ENCODE results near the gene EEF1A1.
"Not testable (repeated sequence)": the region's sequence is repeated elsewhere in the genome, so short reads cannot be mapped to it uniquely, and the experiment has no call there.

The EEF1A1 gene

GRCh38 chr6:73520688-73521350 lies at the start of gene EEF1A1:
Gene EEF1A1 (minus strand): TSS chr6:73521032. CDS start chr6:73520026, 1,006 bp downstream.
- DNase-seq = peak; percentile 100

- DNase-seq = no peak
Measured at GRCh38 chr6:73569121-73569520, 48.3 kb upstream of the EEF1A1 start.

GRCh38 chr6:73566954-73567591 lies 46.2 kb upstream of the EEF1A1 start:
- no peak for DNase-seq

DNA sequence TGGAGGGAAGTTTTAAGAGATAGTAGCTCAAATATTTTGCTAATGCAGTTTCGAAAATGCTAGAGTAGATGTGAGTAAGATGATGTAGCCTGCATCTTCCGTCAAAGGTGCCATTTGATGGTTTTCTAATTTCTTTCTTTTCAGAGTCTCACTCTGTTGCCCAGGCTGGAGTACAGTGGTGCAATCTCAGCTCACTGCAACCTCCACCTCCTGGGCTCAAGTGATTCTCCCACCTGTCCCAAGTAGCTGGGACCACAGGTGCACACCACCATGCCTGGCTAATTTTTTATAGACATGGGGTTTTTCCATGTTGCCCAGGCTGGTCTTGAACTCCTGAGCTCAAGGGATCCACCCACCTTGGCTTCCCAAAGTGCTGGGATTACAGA lies 45.6 kb upstream of the EEF1A1 start:
- DNase-seq = not testable (repeated sequence)

- DNase-seq = peak; percentile 52
Measured at GRCh38 chr6:73565767-73566485, 45.1 kb upstream of the EEF1A1 start.

DNA sequence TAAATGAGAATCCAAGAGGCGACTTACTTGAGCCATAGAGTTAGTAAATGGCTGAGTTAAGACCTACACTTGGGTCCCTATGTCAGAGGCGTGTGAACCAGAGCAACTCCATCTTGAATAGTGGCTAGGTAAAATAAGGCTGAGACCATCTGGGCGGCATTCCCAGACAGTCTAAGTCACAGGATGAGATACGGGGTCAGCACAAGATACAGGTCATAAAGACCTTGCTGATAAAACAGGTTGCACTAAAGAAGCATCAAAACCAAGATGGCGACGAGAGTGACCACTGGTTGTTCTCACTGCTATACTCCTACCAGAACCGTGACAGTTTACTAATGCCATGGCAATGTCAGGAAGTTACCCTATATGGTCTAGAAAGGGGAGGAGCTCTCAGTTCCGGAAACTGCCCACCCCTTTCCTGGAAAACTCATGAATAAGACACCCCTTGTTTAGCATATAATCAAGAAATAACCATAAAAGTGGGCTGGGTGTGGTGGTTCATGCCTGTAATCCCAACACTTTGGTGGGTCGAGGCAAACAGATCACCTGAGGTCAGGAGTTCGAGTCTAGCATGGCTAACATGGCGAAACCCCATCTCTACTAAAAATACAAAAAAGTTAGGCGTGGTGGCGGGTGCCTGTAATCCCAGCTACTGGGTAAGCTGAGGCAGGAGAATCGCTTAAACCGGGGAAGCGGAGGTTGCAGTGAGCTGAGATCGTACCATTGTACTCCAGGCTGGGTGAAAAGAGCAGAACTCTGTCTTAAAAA lies 43.9 kb upstream of the EEF1A1 start:
- no peak for DNase-seq

DNA sequence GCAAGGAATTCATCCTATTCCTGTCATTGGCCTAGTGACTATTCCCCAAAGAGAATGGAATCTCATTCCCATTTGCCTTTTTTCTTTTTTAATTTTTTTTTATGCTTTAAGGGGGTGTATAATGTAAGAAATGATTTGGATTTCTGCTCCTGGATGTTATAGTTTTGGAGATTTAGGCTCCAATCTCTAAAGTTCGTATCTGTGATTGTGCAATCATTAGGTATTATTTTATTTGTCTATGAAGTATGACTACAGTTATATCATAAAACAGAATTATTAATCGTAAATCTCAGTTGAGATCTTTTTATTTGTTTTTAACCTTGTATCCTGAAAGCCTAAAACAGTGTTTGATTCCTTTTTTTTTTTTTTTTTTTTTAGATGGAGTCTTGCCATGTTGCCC lies 41.7 kb upstream of the EEF1A1 start:
- no peak for DNase-seq

GRCh38 chr6:73560853-73561407 lies 40.1 kb upstream of the EEF1A1 start:
- DNase-seq = no peak

DNA sequence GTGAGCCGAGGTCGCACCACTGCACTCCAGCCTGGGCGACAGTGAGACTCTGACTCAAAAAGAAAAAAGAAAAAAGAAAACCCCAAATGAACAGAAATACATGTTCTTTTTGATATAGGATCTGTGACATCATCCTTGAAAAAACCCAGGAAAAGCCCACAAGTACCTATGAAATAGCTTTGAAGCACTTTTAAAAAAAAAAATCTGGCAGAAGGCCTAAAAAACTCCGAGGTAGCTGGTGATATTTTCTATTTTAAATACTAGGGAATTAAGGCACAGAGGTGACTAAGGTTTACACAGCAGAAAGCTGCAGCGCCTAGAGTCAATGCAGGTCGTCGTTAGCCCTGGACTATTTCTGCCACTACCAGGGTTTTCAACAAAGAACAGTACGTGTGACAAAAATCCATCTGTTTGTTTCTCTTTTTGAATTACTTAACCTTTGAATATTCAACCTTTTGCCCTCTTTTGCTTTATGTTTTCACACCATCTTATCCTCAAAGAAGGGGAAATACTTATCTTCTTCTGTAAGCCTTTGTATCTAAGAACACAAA lies 39.4 kb upstream of the EEF1A1 start:
- no peak for DNase-seq

DNA sequence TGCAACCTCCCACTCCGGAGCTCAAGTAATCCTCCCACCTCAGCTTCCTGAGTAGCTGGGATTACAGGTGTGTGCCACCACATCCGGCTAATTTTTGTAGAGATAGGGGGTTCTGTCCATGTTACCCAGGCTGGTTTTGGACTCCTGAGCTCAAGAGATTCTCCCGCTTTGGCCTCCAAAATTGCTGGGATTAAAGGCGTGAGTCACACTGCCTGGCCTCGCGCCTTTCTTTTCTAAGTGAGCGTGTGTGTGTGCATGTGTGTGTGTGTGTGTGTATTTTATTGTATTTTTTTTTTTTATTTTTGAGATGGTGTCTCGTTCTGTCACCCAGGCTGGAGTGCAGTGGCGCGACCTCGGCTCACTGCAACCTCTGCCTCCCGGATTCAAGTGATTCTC lies 38.6 kb upstream of the EEF1A1 start:
- not testable (repeated sequence) for DNase-seq

DNA sequence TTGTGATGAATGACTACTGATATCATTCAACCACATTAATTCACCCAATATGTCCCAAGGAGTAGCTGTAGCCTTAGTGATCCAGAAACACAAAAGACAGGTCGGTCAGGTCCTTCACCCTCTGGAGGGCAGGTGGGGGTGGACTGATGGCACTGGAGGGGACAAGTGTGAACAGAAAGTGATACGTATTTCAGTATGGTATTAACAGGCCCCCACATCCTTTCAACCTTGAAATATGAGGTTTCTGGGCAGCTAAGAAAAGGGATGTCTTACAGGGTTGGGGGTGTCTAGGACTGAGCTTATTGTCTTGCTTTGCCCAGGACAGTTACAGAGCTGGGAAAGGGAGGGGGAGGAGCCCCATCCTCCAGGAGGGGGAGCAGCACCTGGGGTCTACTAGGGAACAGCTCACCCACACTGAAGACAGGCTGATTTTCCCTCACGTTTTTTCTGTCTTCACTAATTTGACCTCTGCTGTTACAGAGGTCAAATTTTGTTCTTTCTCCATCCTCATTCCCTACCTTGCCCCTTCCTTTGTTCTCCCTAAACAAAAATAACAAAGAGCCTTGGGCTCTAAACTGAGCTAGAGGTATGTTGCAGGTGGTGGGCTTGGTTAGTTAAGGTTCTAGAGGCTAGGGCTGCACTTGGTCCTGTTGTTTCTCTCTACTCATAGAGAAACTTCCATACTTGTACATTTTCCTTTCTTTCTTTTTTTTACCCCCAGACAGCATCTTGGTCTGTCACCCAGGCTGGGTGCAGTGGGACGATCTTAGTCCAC lies 38.0 kb upstream of the EEF1A1 start:
- no peak for DNase-seq

DNA sequence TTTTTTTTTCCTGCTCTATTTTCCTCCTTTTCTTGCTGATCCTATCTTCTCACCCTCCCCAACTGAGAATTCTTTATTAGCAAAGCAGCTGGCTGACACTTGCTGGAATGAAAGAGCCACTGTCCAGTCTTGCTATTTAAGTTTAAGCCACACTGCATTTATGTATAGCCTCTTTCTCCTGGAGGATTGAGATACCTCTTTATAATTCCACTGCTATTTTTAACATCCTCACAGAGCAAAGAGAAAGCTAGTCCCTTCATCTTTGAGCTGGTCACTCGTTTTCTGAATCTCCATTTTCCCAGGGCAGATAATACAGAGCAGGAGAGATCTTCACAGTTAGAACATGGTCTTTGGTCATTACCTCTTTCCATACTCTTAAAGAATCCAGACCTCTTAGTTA lies 36.0 kb upstream of the EEF1A1 start:
- no peak for DNase-seq

DNA sequence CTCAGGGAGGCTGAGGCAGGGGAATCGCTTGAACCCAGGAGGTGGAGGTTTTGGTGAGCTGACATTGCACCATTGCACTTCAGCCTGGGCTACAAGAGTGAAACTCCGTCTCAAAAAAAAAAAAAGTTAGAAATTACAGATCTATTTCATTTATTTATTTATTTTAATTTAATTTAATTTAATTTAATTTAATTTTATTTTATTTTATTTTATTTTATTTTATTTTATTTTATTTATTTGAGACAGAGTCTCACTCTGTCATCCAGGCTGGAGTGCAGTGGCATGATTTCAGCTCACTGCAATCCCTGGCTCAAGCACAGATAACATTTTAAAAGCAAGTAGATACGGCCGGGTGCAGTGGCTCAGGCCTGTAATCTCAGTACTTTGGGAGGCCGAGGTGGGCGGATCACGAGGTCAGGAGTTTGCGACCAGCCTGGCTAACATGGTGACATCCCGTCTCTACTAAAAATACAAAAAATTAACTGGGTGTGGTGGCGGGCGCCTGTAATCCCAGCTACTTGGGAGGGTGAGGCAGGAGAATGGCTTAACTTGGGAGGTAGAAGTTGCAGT lies 34.6 kb upstream of the EEF1A1 start:
- not testable (repeated sequence) for DNase-seq

GRCh38 chr6:73551115-73551514 lies 30.3 kb upstream of the EEF1A1 start:
- DNase-seq = not testable (repeated sequence)

DNA sequence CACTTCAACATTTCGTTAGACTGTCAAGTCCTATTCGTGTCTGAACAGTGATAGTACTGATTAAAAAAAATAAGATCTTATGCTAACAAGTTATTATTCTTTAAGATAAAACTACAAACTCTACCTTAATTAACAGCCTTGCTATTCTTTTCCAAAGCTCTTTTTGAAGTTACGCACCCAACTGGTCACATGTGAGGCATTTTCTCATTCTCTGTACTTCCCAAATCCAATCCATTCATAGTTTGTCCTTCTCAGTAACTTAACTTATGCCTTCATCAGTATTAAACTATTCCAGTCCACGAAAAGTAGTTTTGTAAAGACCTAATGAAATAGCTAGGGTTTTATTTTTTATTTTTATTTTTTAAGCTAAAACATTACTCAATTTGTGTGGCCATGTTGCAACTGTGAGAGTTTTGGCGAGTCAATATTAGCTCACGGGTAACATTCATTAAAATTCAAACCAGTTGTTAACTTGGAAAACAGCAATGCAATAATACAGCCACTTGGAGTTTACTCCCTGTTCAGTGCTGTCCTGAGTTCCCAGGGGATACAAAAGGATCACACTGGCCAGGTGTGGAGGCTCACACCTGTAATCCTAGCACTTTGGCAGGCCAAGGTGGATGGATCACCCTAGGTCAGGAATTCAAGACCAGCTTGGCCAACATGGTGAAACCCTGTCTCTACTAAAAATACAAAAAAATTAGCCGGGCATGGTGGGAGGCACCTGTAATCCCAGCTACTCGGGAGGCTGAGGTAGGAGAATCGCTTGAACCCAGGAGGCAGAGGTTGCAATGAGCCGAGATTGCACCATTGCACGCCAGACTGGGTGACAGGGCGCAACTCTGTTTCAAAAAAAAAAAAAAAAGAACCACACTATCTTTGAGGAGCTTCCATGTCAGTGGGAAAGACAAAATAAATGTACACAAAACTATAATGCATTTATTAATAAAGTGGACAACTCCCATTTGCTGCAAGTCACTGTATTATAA lies 27.9 kb upstream of the EEF1A1 start:
- DNase-seq = no peak

DNA sequence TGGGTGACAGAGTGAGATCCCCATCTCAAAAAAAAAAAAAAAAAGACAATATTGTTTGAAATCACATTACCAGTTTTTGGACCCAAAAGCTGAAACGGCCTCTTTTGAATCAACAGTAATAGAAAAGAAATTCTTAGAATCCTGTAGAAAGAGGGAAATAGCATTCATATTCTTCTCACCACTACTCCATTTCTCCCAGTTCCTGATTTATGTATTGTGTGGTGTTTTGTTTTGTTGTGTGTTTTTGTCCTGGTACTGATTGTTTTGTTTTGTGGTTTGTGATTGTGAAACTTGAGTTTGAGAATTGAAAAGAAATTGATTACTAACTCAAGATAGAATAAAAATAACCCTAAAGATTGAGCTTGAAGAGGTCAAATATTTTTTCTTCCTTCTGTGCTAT lies 26.2 kb upstream of the EEF1A1 start:
- DNase-seq = no peak

DNA sequence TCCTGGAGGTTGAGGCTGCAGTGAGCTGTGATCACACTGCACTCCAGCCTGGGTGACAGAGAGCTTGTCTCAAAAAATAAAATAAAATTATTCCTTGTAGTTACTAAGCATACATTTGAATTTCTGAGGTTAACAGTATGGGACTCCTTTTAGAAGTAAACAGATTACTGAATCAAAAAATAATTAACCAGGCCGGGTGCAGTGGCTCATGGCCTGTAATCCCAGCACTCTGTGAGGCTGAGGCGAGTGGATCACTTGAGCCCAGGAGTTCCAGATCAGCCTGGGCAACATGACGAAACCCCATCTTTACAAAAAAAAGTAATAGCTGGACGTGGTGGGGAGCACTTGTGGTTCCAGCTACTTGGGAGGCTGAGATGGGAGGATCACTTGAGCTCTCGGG lies 22.1 kb upstream of the EEF1A1 start:
- no peak for DNase-seq

DNA sequence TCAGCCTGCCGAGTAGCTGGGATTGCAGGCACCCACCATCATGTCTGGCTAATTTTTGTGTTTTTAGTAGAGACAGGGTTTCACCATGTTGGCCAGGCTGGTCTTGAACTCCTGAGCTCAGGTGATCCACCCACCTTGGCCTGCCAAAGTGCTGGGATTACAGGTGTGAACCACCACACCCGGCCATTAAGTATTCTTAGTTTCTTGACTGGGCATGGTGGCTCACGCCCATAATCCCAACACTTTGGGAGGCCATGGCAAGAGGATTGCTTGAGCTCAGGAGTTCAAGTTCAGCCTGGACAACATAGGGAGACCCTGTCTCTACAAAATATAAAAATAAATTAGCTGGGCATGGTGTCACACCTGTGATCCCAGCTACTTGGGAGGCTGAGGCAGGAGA lies 21.6 kb upstream of the EEF1A1 start:
- not testable (repeated sequence) for DNase-seq

DNA sequence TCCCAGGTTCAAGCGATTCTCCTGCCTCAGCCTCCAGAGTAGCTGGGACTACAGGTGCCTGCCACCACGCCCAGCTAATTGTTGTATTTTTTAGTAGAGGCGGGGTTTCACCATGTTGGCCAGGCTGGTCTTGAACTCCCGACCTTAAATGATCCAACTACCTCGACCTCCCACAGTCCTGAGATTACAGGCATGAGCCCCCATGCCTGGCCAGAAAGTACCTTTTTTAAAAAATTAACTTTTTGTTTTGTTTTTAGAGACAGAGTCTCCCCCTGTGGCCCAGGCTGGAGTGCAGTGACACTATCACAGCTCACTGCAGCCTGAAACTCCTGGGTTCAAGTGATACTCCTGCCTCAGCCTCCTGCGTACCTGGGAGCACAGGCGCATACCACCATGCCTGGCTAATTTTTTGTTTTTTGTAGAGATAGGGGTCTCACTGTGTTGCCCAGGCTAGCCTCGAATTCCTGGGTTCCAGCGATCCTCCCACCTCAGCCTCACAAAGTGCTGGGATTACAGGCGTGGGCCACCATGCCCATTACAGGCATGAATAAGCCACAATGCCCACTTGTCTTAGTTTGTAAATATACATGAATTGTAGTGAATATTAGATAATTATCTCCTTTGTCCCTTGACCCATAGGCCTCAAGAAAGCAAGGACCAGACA lies 17.4 kb upstream of the EEF1A1 start:
- no peak for DNase-seq

DNA sequence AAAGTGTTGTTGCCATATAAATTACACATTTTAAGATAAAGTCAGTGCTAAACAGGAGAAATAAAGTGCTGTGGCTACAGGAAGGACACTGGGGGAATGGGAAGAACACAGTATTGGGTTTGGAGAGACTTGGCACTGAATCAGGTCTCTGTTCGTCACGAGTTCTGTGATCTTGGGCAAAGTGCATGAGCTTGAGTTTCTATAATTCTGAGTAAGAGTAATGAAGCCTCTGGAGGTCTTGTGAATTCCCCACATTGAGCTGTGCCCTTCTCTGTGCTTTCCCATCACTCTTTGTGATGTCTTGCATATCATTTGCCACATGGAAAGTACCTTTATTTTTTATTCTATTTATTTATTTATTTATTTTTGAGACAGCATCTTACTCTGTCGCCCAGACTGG lies 16.8 kb upstream of the EEF1A1 start:
- no peak for DNase-seq
